Erythroblast (primary cell): ENCODE results near the gene PRDM8.

Experiments
- GATA1 ChIP-seq: IDR thresholded peaks from 2 replicates; pipeline ENCODE4 v1.6.1; 2011; ENCODE audit warnings: low read depth, mild to moderate bottlenecking, control low read depth, low read length, moderate library complexity
- POLR2A ChIP-seq: IDR thresholded peaks from 2 replicates; pipeline ENCODE4 v1.6.1; 2011; ENCODE audit warnings: mild to moderate bottlenecking, low read length

DNA sequence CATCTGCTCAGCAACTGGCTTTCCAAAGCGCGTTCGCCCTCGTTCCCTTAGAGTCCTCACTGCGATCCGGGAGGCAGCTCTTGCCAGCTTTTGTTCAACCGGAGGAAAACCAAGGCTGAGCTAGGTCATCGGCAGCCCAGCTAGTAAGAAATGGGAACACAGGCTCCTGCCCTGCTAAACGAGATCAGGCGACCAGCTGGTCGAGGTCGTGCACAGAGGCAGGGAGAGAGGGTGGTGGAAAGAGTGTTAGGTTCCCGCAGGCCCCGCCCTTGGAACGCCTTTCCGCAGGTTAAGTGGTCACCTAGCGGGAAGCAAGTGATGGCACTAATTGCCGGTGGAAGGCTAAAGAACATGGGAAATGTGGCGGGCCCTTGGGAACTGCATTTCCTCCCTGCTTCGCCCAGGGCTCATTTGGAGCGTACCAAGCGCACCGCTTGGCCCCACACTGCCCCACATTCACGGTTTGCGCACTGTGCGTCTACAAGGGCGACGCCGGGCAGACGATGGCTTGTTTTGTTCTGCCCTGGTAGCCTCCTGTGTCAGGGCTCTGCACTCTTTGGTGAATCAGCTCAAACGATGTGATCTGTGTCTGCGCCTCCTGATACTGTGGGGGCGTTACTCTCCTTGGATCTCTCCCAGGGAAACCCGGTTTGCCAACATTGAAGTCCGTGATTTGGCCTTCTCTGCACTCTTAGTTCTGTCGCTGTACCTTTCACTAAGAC lies 7.2 kb upstream of the PRDM8 start:
- TF ChIP-seq POLR2A, result no peak
- no peak for TF ChIP-seq GATA1
